ENCODE data around the gene SOX5. TPM values are rescaled to one million over a fixed set of nuclear protein-coding genes. Genes with fewer than 3 reads are reported as not detected.

SOX5 gene
- total and polyA plus RNA-seq, 2 donors (not counting 1 experiment from before 2014, with no cell fraction given) = 9.2 to 32.0 TPM

DNA sequence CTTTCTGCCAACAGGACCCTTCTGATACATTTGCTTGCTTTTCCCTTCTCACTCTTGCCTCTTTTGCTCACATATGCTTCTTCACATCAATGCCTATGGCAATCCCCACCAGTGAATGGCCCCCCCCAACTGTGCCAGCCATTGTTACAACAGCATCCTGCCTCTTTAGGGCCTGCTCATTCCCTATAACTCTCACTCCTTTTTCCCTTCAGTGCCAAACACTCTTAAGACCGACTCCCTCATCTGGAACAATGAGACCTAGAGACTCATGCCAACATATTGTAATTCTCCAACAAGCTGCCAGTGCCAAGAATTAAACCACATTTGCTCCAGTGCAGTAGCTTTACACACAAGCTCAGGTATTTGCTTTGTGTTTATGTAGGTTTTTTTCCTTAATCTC is 189.0 kb downstream of the SOX5 start:
- Histone ChIP-seq H3K27me3 (ENCODE audit: control insufficient read depth, insufficient read depth, low read length) (no peaks in the 10 kb centered on the region), H3K9ac (ENCODE audit: insufficient read depth, low read length) (no peak overlapping the region), H3K4me1 (ENCODE audit: control insufficient read depth, extremely low read depth, insufficient read depth, low read length) (no peaks in the 10 kb centered on the region), H3K27ac (ENCODE audit: insufficient read depth, low read length) (no peak overlapping the region), H3K4me2 (ENCODE audit: extremely low read depth, insufficient read depth, low read length) (no peak overlapping the region), H3K79me2 (ENCODE audit: control insufficient read depth, insufficient read depth, low read length) (no peaks in the 10 kb centered on the region), H4K20me1 (ENCODE audit: control insufficient read depth, extremely low read depth, insufficient read depth, low read length) (no peaks in the 10 kb centered on the region), H2AFZ (ENCODE audit: low read length) (no peak overlapping the region), H3K9me3 (ENCODE audit: control insufficient read depth, insufficient read depth, low read depth, low read length) (no peaks in the 10 kb centered on the region), H3K4me3 (replicated peaks in 1 of 4; ENCODE audit: control extremely low read depth in 1 of 4, insufficient read depth in 1 of 4, low read depth in 3 of 4, low read length in 4 of 4) (no peak overlapping the region), H3K36me3 (ENCODE audit: control insufficient read depth, insufficient read depth, low read length) (no peaks in the 10 kb centered on the region)
- peak in 1 of 2 donors; percentile 63 for DNase-seq (ENCODE audit: low read depth in 2 of 2)
- TF ChIP-seq CTCF (conservative IDR thresholded peaks at IDR 0.05 in 1 of 2, IDR thresholded peaks at IDR 0.05 in 1 of 2; ENCODE audit: low read depth in 1 of 2, low read length in 2 of 2) (no peak), EZH2 (IDR thresholded peaks at IDR 0.05; ENCODE audit: low read length, missing control alignments) (no peak)

DNA sequence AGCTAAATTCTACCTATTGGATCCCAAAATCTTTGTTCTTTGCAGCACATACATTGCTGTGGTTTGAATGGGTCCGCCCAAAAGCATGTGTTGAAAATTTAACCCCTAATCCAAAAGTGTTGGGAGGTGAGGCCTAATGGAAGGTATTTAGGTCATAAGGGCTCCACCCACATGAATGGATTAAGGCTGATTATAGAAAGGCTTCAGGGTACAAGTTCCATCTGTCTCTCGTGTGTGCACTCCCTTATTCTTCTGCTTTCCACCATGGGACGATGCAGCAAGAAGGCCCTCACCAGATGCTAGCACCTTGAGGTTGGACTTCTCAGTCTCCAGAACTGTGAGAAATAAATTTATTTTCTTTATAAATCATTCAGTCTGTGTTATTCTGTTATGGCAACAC is 190.9 kb downstream of the SOX5 start:
- Histone ChIP-seq H3K27ac (ENCODE audit: insufficient read depth, low read length) (no peak overlapping the region), H2AFZ (ENCODE audit: low read length) (no peak overlapping the region), H3K4me1 (ENCODE audit: control insufficient read depth, extremely low read depth, insufficient read depth, low read length) (no peaks in the 10 kb centered on the region), H3K9me3 (ENCODE audit: control insufficient read depth, insufficient read depth, low read depth, low read length) (no peaks in the 10 kb centered on the region), H3K9ac (ENCODE audit: insufficient read depth, low read length) (no peak overlapping the region), H3K4me3 (replicated peaks in 1 of 4; ENCODE audit: control extremely low read depth in 1 of 4, insufficient read depth in 1 of 4, low read depth in 3 of 4, low read length in 4 of 4) (no peak overlapping the region), H4K20me1 (ENCODE audit: control insufficient read depth, extremely low read depth, insufficient read depth, low read length) (no peaks in the 10 kb centered on the region), H3K4me2 (ENCODE audit: extremely low read depth, insufficient read depth, low read length) (no peak overlapping the region), H3K79me2 (ENCODE audit: control insufficient read depth, insufficient read depth, low read length) (no peaks in the 10 kb centered on the region), H3K27me3 (ENCODE audit: control insufficient read depth, insufficient read depth, low read length) (no peaks in the 10 kb centered on the region), H3K36me3 (ENCODE audit: control insufficient read depth, insufficient read depth, low read length) (no peaks in the 10 kb centered on the region)
- TF ChIP-seq CTCF (conservative IDR thresholded peaks at IDR 0.05 in 1 of 2, IDR thresholded peaks at IDR 0.05 in 1 of 2; ENCODE audit: low read depth in 1 of 2, low read length in 2 of 2) = no peak
- TF ChIP-seq EZH2 (IDR thresholded peaks at IDR 0.05; ENCODE audit: low read length, missing control alignments) = no peak
- no peak for DNase-seq (ENCODE audit: low read depth in 2 of 2)

- Histone ChIP-seq H3K4me3 (replicated peaks in 1 of 4; ENCODE audit: control extremely low read depth in 1 of 4, insufficient read depth in 1 of 4, low read depth in 3 of 4, low read length in 4 of 4) (no peak overlapping the region), H3K4me2 (ENCODE audit: extremely low read depth, insufficient read depth, low read length) (no peak overlapping the region), H3K9me3 (ENCODE audit: control insufficient read depth, insufficient read depth, low read depth, low read length) (no peaks in the 10 kb centered on the region), H3K9ac (ENCODE audit: insufficient read depth, low read length) (no peak overlapping the region), H3K4me1 (ENCODE audit: control insufficient read depth, extremely low read depth, insufficient read depth, low read length) (no peaks in the 10 kb centered on the region), H3K27ac (ENCODE audit: insufficient read depth, low read length) (no peak overlapping the region), H3K27me3 (ENCODE audit: control insufficient read depth, insufficient read depth, low read length) (no peaks in the 10 kb centered on the region), H2AFZ (ENCODE audit: low read length) (no peak overlapping the region), H3K79me2 (ENCODE audit: control insufficient read depth, insufficient read depth, low read length) (no peaks in the 10 kb centered on the region), H3K36me3 (ENCODE audit: control insufficient read depth, insufficient read depth, low read length) (no peaks in the 10 kb centered on the region), H4K20me1 (ENCODE audit: control insufficient read depth, extremely low read depth, insufficient read depth, low read length) (no peaks in the 10 kb centered on the region)
- no peak for TF ChIP-seq CTCF (conservative IDR thresholded peaks at IDR 0.05 in 1 of 2, IDR thresholded peaks at IDR 0.05 in 1 of 2; ENCODE audit: low read depth in 1 of 2, low read length in 2 of 2)
- TF ChIP-seq EZH2 (IDR thresholded peaks at IDR 0.05; ENCODE audit: low read length, missing control alignments) = no peak
- peak in 1 of 2 donors; percentile 7 for DNase-seq (ENCODE audit: low read depth in 2 of 2)
These were observed 191.9 kb downstream of the SOX5 start for GRCh38 chr12:23757541-23757962.
